Endodermal cell (in vitro differentiated cells): ENCODE measurements around the gene ADAMTS12. TPM values are rescaled to one million over a fixed set of nuclear protein-coding genes. Genes with fewer than 3 reads are reported as not detected.

Experiments used
- DNase-seq: peaks from one replicate; pipeline ENCODE4 v3.0.0-alpha.2; 2017
- H3K27ac ChIP-seq: 2 replicates; pipeline ENCODE4 v1.5.1; 2013; ENCODE audit warnings: mild to moderate bottlenecking, low read depth, low read length, moderate library complexity
- H3K27me3 ChIP-seq: 2 replicates; pipeline ENCODE4 v1.6.1; 2013; ENCODE audit warnings: mild to moderate bottlenecking, low read length, moderate library complexity; ENCODE audit not compliant: insufficient read depth, control insufficient read depth, poor library complexity, severe bottlenecking
- H3K36me3 ChIP-seq: 2 replicates; pipeline ENCODE4 v1.7.0; 2013; ENCODE audit warnings: mild to moderate bottlenecking, low read length, moderate library complexity; ENCODE audit not compliant: control insufficient read depth, insufficient read depth
- H3K4me1 ChIP-seq: one replicate; pipeline ENCODE4 v1.7.0; 2013; ENCODE audit warnings: low read length; ENCODE audit not compliant: control insufficient read depth, insufficient read depth
- H3K4me3 ChIP-seq: 2 replicates; pipeline ENCODE4 v1.5.1; 2013; ENCODE audit warnings: mild to moderate bottlenecking, low read length, moderate library complexity
- H3K9ac ChIP-seq: 2 replicates; pipeline ENCODE4 v1.6.1; 2013; ENCODE audit warnings: mild to moderate bottlenecking, low read length, moderate library complexity; ENCODE audit not compliant: poor library complexity, severe bottlenecking; ENCODE audit errors: extremely low read depth
- H3K9me3 ChIP-seq: 2 replicates; pipeline ENCODE4 v1.6.1; 2013; ENCODE audit warnings: mild to moderate bottlenecking, low read length, moderate library complexity; ENCODE audit not compliant: control insufficient read depth
- H3K27ac Mint-ChIP-seq: 2 replicates; pipeline ENCODE4 v1.8.0; 2020; ENCODE audit warnings: mixed read lengths
- H3K27me3 Mint-ChIP-seq: 2 replicates; pipeline ENCODE4 v1.8.0; 2021; ENCODE audit warnings: mild to moderate bottlenecking, mixed read lengths; ENCODE audit not compliant: insufficient read depth
- H3K36me3 Mint-ChIP-seq: 2 replicates; pipeline ENCODE4 v1.8.0; 2020; ENCODE audit warnings: low read depth, mixed read lengths
- H3K4me1 Mint-ChIP-seq: 2 replicates; pipeline ENCODE4 v1.8.0; 2020; ENCODE audit warnings: mixed read lengths
- H3K4me3 Mint-ChIP-seq: 2 replicates; pipeline ENCODE4 v1.8.0; 2020; ENCODE audit warnings: mild to moderate bottlenecking, moderate library complexity, mixed read lengths
- H3K9me3 Mint-ChIP-seq: 2 replicates; pipeline ENCODE4 v1.8.0; 2020; ENCODE audit warnings: mild to moderate bottlenecking, mixed read lengths
- CTCF ChIP-seq: fragments of 200-600 bp; sonication (generic); conservative IDR thresholded peaks from 2 replicates; pipeline ENCODE4 v1.5.0; 2021; ENCODE audit warnings: antibody characterized with exemption, mild to moderate bottlenecking
- WGBS, 2 experiments: methylation state at CpG; one replicate each; pipeline versions ENCODE4 v1.1.5 to v1.1.7; 2013; ENCODE audit warnings: missing lambda C conversion rate in 2 of 2, mixed read lengths in 1 of 2; ENCODE audit not compliant: insufficient coverage in 1 of 2, insufficient read length in 1 of 2; 5-methylcytosine and 5-hydroxymethylcytosine counted together
- total RNA-seq, 2 donors: library from RNA; stranded (reverse); fragmentation: NEBNext Ultra II Directional in 1 of 2; extraction: Animal tissue kit (Norgen Biotek cat#: 25700) in 1 of 2; gene quantifications; 2 replicates in 1 of 2; 3 replicates in 1 of 2; pipeline ENCODE4 v1.2.1, GENCODE V29; 2021

The ADAMTS12 gene
- total RNA-seq, 2 donors from 2014 or later, result 80.2 to 123 TPM

DNA sequence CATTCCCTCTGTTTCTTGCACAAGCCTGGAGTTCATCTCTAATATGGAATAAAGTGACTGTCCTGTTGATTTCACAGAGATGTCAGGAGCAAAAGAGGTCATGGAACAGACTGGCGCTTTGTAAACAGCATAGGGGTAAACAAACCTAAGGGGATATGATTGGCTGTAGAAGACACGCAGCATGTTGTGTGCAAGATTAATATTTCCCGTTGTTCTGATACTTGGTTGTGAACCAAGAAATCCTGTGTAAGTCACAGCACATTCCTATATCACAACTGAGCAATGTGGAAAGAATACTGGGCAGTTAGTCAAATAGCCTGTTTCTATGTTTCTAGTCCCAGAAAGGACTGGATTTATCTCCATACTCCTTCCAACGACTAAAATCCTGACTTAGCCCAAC is 3.2 kb downstream of the ADAMTS12 start:
- no peak overlapping the region for H3K9ac ChIP-seq
- peaks cover 7% of the 10 kb centered on the region for H3K27me3 Mint-ChIP-seq
- no peak for DNase-seq
- peaks cover 56% of the 10 kb centered on the region for H3K4me1 Mint-ChIP-seq
- no peak for TF ChIP-seq CTCF
- peak overlapping the region; percentile 83 for H3K4me3 Mint-ChIP-seq
- no peak overlapping the region for H3K27ac Mint-ChIP-seq
- 95 to 100% methylated on average over 3 to 4 of the region's 4 CpGs for WGBS, 2 experiments
- H3K9me3 Mint-ChIP-seq, result no peaks in the 10 kb centered on the region
- H3K36me3 Mint-ChIP-seq, result peaks cover 14% of the 10 kb centered on the region
- H3K27me3 ChIP-seq, result no peaks in the 10 kb centered on the region
- H3K4me1 ChIP-seq, result peaks cover 10% of the 10 kb centered on the region
- H3K9me3 ChIP-seq, result no peaks in the 10 kb centered on the region
- H3K27ac ChIP-seq, result no peak overlapping the region
- peak overlapping the region; percentile 56 for H3K4me3 ChIP-seq
- no peaks in the 10 kb centered on the region for H3K36me3 ChIP-seq

DNA sequence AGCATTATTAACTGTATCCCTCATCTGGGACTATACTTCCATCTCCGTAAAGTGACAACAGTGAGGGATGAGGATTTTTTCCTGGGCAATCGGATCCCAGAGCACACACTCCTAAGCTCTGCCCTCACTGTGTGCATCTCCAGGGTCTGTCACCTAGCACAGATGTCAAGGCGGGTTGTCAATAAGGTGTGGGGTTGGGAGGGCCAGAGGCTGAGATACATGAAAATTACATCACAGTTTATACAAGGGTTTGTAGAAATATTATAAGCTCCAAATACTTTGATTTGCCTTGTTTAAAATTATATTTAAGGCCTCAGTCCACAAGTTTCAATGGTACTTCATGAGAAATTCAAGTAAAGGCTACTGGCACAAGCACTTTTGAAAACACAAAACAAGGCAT is 4.5 kb downstream of the ADAMTS12 start:
- H3K4me3 Mint-ChIP-seq, result peak overlapping the region; percentile 4

GRCh38 chr5:33886283-33886682 is 5.5 kb downstream of the ADAMTS12 start:
- H3K4me1 ChIP-seq, result peaks cover 3% of the 10 kb centered on the region
- H3K4me3 Mint-ChIP-seq, result no peak overlapping the region
- H3K9me3 ChIP-seq, result no peaks in the 10 kb centered on the region
- peaks cover 1% of the 10 kb centered on the region for H3K36me3 ChIP-seq
- TF ChIP-seq CTCF, result no peak
- H3K27me3 ChIP-seq, result no peaks in the 10 kb centered on the region
- no peak overlapping the region for H3K27ac Mint-ChIP-seq
- H3K4me1 Mint-ChIP-seq, result peaks cover 47% of the 10 kb centered on the region
- no peak overlapping the region for H3K27ac ChIP-seq
- H3K36me3 Mint-ChIP-seq, result peaks cover 29% of the 10 kb centered on the region
- WGBS, 2 experiments, result 85 to 90% methylated on average over 4 of the region's 4 CpGs
- H3K9ac ChIP-seq, result no peak overlapping the region
- peaks cover 13% of the 10 kb centered on the region for H3K27me3 Mint-ChIP-seq
- no peak for DNase-seq
- H3K4me3 ChIP-seq, result no peak overlapping the region
- no peaks in the 10 kb centered on the region for H3K9me3 Mint-ChIP-seq

More for the DNA sequence above, 4.5 kb downstream of the ADAMTS12 start:
- TF ChIP-seq CTCF, result no peak
- no peaks in the 10 kb centered on the region for H3K36me3 ChIP-seq
- peaks cover 23% of the 10 kb centered on the region for H3K36me3 Mint-ChIP-seq
- H3K27ac Mint-ChIP-seq, result no peak overlapping the region
- H3K4me3 ChIP-seq, result no peak overlapping the region
- H3K4me1 Mint-ChIP-seq, result peaks cover 45% of the 10 kb centered on the region
- H3K27ac ChIP-seq, result no peak overlapping the region
- peaks cover 8% of the 10 kb centered on the region for H3K27me3 Mint-ChIP-seq
- H3K27me3 ChIP-seq, result no peaks in the 10 kb centered on the region
- H3K9me3 Mint-ChIP-seq, result no peaks in the 10 kb centered on the region
- no peaks in the 10 kb centered on the region for H3K9me3 ChIP-seq
- no peak for DNase-seq
- 0 to 63% methylated on average over 1 to 3 of the region's 3 CpGs for WGBS, 2 experiments
- no peak overlapping the region for H3K9ac ChIP-seq
- peaks cover 5% of the 10 kb centered on the region for H3K4me1 ChIP-seq
